Stimulated activated CD4-positive, alpha-beta T cell treated with anti-CD3 and anti-CD28 coated beads, TNF-alpha, amount 100 ng/mL, for 4 hours (primary cell): ENCODE measurements around the gene COL4A2.

Experiments used
- DNase-seq, 3 experiments: peaks; one replicate each; pipeline ENCODE4 v3.0.0-alpha.2; 2020; ENCODE audit warnings: low read depth in 3 of 3

COL4A2 gene

GRCh38 chr13:110402299-110403069 lies 95.4 kb downstream of the COL4A2 start:
- DNase-seq = no peak

- no peak for DNase-seq
Measured at GRCh38 chr13:110403315-110403714, 96.2 kb downstream of the COL4A2 start.

- no peak for DNase-seq
Measured at GRCh38 chr13:110403721-110404120, 96.6 kb downstream of the COL4A2 start.

- DNase-seq = no peak
Measured at GRCh38 chr13:110404321-110404720, 97.2 kb downstream of the COL4A2 start.

- no peak for DNase-seq
Measured at GRCh38 chr13:110405597-110406450, 98.7 kb downstream of the COL4A2 start.

GRCh38 chr13:110407021-110407420 lies 99.9 kb downstream of the COL4A2 start:
- no peak for DNase-seq

- no peak for DNase-seq
Measured at GRCh38 chr13:110407531-110407930, 100.4 kb downstream of the COL4A2 start.

- no peak for DNase-seq
Measured at GRCh38 chr13:110408286-110408685, 101.2 kb downstream of the COL4A2 start.

GRCh38 chr13:110409581-110409992 lies 102.5 kb downstream of the COL4A2 start:
- no peak for DNase-seq

- DNase-seq = no peak
Measured at GRCh38 chr13:110410000-110410399, 102.9 kb downstream of the COL4A2 start.

- no peak for DNase-seq
Measured at GRCh38 chr13:110410936-110411687, 104.0 kb downstream of the COL4A2 start.

- no peak for DNase-seq
Measured at GRCh38 chr13:110411688-110412059, 104.6 kb downstream of the COL4A2 start.

GRCh38 chr13:110412132-110412914 lies 105.2 kb downstream of the COL4A2 start:
- DNase-seq = peak; percentile 23 to 42 (median 36)

GRCh38 chr13:110413016-110413675 lies 106.1 kb downstream of the COL4A2 start:
- DNase-seq = no peak

- no peak for DNase-seq
Measured at GRCh38 chr13:110413676-110414040, 106.6 kb downstream of the COL4A2 start.

GRCh38 chr13:110414283-110414682 lies 107.2 kb downstream of the COL4A2 start:
- DNase-seq = no peak

GRCh38 chr13:110414931-110415330 lies 107.8 kb downstream of the COL4A2 start:
- DNase-seq = no peak

GRCh38 chr13:110415669-110416068 lies 108.6 kb downstream of the COL4A2 start:
- no peak for DNase-seq

- DNase-seq = no peak
Measured at GRCh38 chr13:110416131-110417025, 109.3 kb downstream of the COL4A2 start.

GRCh38 chr13:110418944-110419343 lies 111.9 kb downstream of the COL4A2 start:
- no peak for DNase-seq
